Stimulated activated naive CD8-positive, alpha-beta T cell treated with anti-CD3 and anti-CD28 coated beads, Interleukin-15, Interleukin-2, amounts not matched to agents 100 ng/mL and 50 ng/mL, for 24 hours (primary cell): Measurements from ENCODE around the gene SAMD4A.
"Not testable (repeated sequence)": the region's sequence is repeated elsewhere in the genome, so short reads cannot be mapped to it uniquely, and the experiment has no call there.

Experiments used
- H3K27ac Mint-ChIP-seq: one replicate; pipeline ENCODE4 v1.8.0; 2021; ENCODE audit warnings: mild to moderate bottlenecking, mixed read lengths
- H3K27me3 Mint-ChIP-seq: one replicate; pipeline ENCODE4 v1.8.0; 2021; ENCODE audit warnings: mixed read lengths
- H3K36me3 Mint-ChIP-seq: one replicate; pipeline ENCODE4 v1.8.0; 2021; ENCODE audit warnings: low read depth, mixed read lengths
- H3K4me1 Mint-ChIP-seq: one replicate; pipeline ENCODE4 v1.8.0; 2021; ENCODE audit warnings: low read depth, mixed read lengths
- H3K4me3 Mint-ChIP-seq: one replicate; pipeline ENCODE4 v1.8.0; 2021; ENCODE audit warnings: mild to moderate bottlenecking, mixed read lengths
- H3K9me3 Mint-ChIP-seq: one replicate; pipeline ENCODE4 v1.8.0; 2021; ENCODE audit warnings: mixed read lengths

SAMD4A gene

DNA sequence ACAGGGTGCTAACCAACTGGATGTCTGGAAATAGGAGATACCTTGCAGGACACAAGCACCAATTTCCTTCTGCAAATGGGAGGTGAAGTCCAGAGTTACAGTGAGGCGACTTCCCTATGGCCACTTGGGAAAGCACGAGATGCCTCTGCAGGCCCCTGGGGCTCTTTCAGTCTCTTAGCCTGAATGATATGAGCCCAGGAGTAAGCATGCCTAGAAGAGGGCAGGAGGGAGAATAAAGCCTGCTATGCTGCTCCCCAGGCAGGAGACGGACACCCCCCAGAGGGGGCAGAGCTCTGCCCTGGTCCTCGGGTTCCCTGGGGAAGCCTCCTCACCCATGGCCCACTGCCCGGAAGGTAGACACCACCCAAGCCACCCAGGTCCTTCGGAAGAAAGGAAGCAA, 230.6 kb downstream of the SAMD4A start:
- Mint-ChIP-seq H3K27ac (no peak overlapping the region), H3K4me1 (no peaks in the 10 kb centered on the region), H3K27me3 (peaks cover 21% of the 10 kb centered on the region)

DNA sequence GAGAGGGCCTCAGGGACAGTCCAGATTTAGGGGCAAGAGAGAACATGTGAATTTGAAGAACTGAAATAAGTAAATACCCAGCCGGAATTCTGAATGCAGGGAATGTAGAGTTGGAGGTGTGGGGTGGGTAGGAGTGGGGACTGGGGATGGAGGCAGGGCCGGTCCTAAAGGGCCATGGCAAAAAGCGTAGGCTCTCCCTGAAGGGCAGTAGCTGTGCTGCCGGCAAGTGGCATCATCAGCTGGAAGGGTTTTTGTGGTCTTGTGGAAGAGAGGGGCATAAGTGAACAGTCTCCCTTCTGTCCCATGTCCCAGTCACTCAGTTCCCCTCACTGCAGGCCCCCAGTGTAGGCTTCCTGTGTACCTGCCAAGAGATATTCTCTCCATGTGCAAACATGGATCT, 231.1 kb downstream of the SAMD4A start:
- Mint-ChIP-seq H3K4me3 (no peak overlapping the region), H3K27me3 (peaks cover 21% of the 10 kb centered on the region), H3K9me3 (no peaks in the 10 kb centered on the region), H3K4me1 (no peaks in the 10 kb centered on the region), H3K36me3 (no peaks in the 10 kb centered on the region), H3K27ac (no peak overlapping the region)

More for the DNA sequence above, 230.6 kb downstream of the SAMD4A start:
- Mint-ChIP-seq H3K36me3 (no peaks in the 10 kb centered on the region), H3K4me3 (no peak overlapping the region), H3K9me3 (no peaks in the 10 kb centered on the region)

GRCh38 chr14:54798465-54799124, 231.7 kb downstream of the SAMD4A start:
- Mint-ChIP-seq H3K27ac (no peak overlapping the region), H3K4me3 (no peak overlapping the region), H3K36me3 (no peaks in the 10 kb centered on the region), H3K27me3 (peaks cover 21% of the 10 kb centered on the region), H3K4me1 (no peaks in the 10 kb centered on the region), H3K9me3 (no peaks in the 10 kb centered on the region)

- H3K27me3 Mint-ChIP-seq: peaks cover 27% of the 10 kb centered on the region
- not testable (repeated sequence) for H3K27ac Mint-ChIP-seq, H3K36me3 Mint-ChIP-seq, H3K4me1 Mint-ChIP-seq, H3K9me3 Mint-ChIP-seq, H3K4me3 Mint-ChIP-seq
Measured at GRCh38 chr14:54801482-54801881, 234.6 kb downstream of the SAMD4A start.

DNA sequence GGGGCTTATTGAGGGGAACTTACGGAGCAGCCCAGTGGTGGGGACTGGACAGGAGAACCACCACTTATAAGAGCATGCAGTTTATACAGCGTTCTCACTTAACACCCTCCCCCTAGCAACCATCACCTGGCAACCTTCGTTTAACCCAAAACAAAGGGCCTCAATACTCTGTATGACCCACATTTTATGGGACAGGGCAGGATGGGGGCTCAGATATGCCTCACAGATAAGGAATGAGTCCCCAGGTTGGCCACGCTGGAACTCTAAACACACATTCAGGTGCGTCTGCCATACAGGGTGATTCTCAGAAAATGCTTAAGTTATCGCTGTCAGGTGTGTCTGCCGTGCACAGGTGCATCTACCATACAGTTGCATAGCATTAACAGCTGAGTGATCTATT, 236.5 kb downstream of the SAMD4A start:
- Mint-ChIP-seq H3K9me3 (no peaks in the 10 kb centered on the region), H3K4me3 (no peak overlapping the region), H3K4me1 (no peaks in the 10 kb centered on the region), H3K27me3 (peaks cover 27% of the 10 kb centered on the region), H3K36me3 (no peaks in the 10 kb centered on the region), H3K27ac (no peak overlapping the region)

- Mint-ChIP-seq H3K4me1 (no peaks in the 10 kb centered on the region), H3K27me3 (peaks cover 27% of the 10 kb centered on the region), H3K9me3 (no peaks in the 10 kb centered on the region), H3K27ac (no peak overlapping the region), H3K4me3 (no peak overlapping the region), H3K36me3 (no peaks in the 10 kb centered on the region)
Measured at GRCh38 chr14:54803926-54804537, 237.1 kb downstream of the SAMD4A start.

DNA sequence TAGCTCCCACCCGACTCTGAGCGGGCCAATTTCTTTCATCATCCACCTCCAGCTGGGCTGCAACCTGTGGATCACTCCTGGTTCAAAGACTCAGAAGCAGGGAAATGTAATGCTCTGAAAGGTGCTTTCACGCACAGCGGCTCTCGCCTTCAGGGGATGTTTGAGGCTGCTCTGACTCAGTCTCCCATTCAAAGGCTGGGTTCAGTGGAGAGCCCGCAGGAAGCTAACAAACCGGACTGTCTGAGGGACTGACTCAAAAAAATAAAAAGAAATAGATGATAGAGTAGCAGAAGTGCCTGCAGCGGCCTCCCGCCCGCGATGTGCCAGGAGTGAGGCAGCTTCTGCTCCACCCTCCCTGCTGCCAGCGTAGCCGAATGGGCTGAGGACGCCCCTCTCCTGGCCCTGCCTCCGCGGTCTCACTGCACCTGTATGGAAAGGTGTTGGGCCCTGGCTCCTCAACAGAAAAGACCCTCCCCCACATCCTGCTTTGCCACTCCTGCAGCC, 237.7 kb downstream of the SAMD4A start:
- no peaks in the 10 kb centered on the region for H3K9me3 Mint-ChIP-seq
- no peak overlapping the region for H3K4me3 Mint-ChIP-seq
- no peaks in the 10 kb centered on the region for H3K36me3 Mint-ChIP-seq
- H3K27me3 Mint-ChIP-seq: peaks cover 26% of the 10 kb centered on the region
- H3K27ac Mint-ChIP-seq: no peak overlapping the region
- no peaks in the 10 kb centered on the region for H3K4me1 Mint-ChIP-seq

GRCh38 chr14:54805070-54805444, 238.1 kb downstream of the SAMD4A start:
- H3K36me3 Mint-ChIP-seq: no peaks in the 10 kb centered on the region
- no peak overlapping the region for H3K27ac Mint-ChIP-seq

DNA sequence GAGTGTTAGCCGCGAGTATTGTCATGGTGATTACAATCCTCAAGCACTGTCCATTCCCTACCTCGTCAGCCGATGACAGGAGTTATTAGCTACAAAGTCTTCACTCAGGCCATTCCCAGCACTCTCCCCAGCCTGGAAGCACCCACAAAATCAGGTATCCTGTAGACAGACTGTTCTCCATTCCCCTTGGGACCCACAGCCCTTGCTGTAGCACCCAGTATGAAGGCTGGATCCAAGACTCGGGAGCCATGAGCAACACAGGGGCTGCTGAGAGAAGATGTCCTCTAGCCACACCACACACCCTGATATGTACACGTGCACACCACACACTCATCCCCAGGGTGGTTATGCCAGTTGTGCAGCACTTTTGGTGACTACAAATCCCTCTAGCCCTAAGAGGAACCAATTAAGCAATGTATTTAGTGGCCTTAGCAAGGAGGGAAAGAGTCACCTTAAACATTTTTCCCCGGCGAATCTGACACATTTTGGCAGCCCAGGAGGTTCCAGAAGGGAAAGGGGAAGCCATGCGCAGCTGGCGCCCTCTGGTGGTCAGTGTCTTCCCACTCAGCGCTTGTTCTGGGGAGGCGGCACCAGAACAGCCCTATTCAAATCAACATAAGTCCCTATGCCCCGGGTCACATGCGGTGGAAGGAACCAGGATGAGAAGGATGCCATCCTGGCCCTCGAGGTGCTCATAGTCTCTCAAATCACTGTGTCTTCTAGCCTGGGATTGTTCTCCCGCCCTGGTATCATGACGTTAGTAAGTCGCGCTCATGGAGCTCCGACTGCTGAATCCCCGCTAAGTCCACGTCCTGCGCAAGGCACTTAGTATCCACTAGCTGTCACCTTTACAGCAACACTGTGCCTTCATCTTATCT, 238.8 kb downstream of the SAMD4A start:
- Mint-ChIP-seq H3K4me1 (no peaks in the 10 kb centered on the region), H3K36me3 (no peaks in the 10 kb centered on the region), H3K9me3 (no peaks in the 10 kb centered on the region), H3K27me3 (peaks cover 16% of the 10 kb centered on the region), H3K27ac (no peak overlapping the region), H3K4me3 (no peak overlapping the region)

More at GRCh38 chr14:54805070-54805444, 238.1 kb downstream of the SAMD4A start:
- peaks cover 22% of the 10 kb centered on the region for H3K27me3 Mint-ChIP-seq
- no peaks in the 10 kb centered on the region for H3K4me1 Mint-ChIP-seq
- no peaks in the 10 kb centered on the region for H3K9me3 Mint-ChIP-seq
- no peak overlapping the region for H3K4me3 Mint-ChIP-seq

GRCh38 chr14:54806616-54807015, 239.7 kb downstream of the SAMD4A start:
- H3K9me3 Mint-ChIP-seq: no peaks in the 10 kb centered on the region
- no peaks in the 10 kb centered on the region for H3K36me3 Mint-ChIP-seq
- H3K27me3 Mint-ChIP-seq: peaks cover 7% of the 10 kb centered on the region
- H3K4me3 Mint-ChIP-seq: no peak overlapping the region
- no peak overlapping the region for H3K27ac Mint-ChIP-seq
- H3K4me1 Mint-ChIP-seq: no peaks in the 10 kb centered on the region

GRCh38 chr14:54807428-54807827, 240.5 kb downstream of the SAMD4A start:
- H3K9me3 Mint-ChIP-seq: no peaks in the 10 kb centered on the region
- no peaks in the 10 kb centered on the region for H3K36me3 Mint-ChIP-seq
- H3K4me3 Mint-ChIP-seq: no peak overlapping the region
- H3K4me1 Mint-ChIP-seq: no peaks in the 10 kb centered on the region
- peaks cover 7% of the 10 kb centered on the region for H3K27me3 Mint-ChIP-seq
- H3K27ac Mint-ChIP-seq: no peak overlapping the region

GRCh38 chr14:54807881-54808280, 241.0 kb downstream of the SAMD4A start:
- no peak overlapping the region for H3K27ac Mint-ChIP-seq
- H3K36me3 Mint-ChIP-seq: no peaks in the 10 kb centered on the region
- peaks cover 12% of the 10 kb centered on the region for H3K27me3 Mint-ChIP-seq
- no peaks in the 10 kb centered on the region for H3K9me3 Mint-ChIP-seq
- no peaks in the 10 kb centered on the region for H3K4me1 Mint-ChIP-seq
- H3K4me3 Mint-ChIP-seq: no peak overlapping the region

DNA sequence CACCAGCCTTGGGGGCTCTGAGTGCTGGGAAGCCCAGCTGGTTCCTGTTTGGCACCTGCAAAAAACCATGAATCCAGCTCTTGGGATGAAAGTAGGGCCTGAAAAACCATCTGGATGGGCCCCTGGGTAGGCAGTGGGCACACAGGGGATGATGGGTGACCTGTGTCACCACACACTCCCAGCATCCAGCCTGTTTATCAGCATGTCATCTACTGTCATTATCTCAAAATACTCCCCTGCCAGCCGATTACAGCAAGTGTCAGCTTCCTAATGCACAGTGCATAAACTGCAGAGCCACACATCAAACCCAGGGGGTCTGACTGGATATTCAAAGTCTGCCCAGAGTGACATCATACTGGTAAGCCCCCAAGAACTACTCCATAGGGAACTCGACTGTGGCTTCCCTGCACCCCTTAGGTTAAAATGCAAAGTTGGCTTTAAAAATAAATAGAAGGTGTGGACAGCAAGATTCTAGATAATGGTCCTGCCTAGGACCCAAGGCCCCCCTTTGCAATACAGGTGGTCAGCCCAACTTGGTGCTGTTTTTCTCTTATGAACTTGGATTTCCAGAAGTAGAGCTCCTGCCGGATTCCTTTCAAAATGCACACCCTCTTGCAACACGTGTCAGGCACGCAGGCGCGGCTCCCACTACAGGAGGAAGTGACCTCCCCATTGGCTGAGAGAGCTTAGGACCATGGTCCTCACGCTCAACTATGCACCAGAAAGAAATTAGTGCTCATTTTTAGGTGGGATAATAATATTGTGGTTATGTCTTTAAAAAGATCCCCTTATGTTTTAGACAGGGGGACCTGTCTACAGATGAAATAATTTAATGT, 241.6 kb downstream of the SAMD4A start:
- no peaks in the 10 kb centered on the region for H3K36me3 Mint-ChIP-seq
- H3K4me1 Mint-ChIP-seq: no peaks in the 10 kb centered on the region
- H3K27me3 Mint-ChIP-seq: peaks cover 12% of the 10 kb centered on the region
- H3K27ac Mint-ChIP-seq: no peak overlapping the region
- H3K4me3 Mint-ChIP-seq: no peak overlapping the region
- no peaks in the 10 kb centered on the region for H3K9me3 Mint-ChIP-seq

GRCh38 chr14:54809767-54810166, 242.8 kb downstream of the SAMD4A start:
- Mint-ChIP-seq H3K27me3 (peaks cover 12% of the 10 kb centered on the region), H3K4me1 (no peaks in the 10 kb centered on the region), H3K9me3 (no peaks in the 10 kb centered on the region), H3K4me3 (no peak overlapping the region), H3K36me3 (no peaks in the 10 kb centered on the region), H3K27ac (no peak overlapping the region)
